Measurements from ENCODE around the gene PEAK3. TPM values are rescaled to one million over a fixed set of nuclear protein-coding genes. Genes with fewer than 3 reads are reported as not detected.

The PEAK3 gene
- not detected for total RNA-seq

- Mint-ChIP-seq H3K27me3 (ENCODE audit: low read depth) (no peaks in the 10 kb centered on the region), H3K4me1 (ENCODE audit: low read depth) (peaks cover 13% of the 10 kb centered on the region), H3K36me3 (ENCODE audit: low read depth) (no peaks in the 10 kb centered on the region), H3K27ac (no peak within 1 kb of the TSS), H3K9me3 (no peaks in the 10 kb centered on the region), H3K4me3 (no peak within 1 kb of the TSS)
- DNase-seq, result peak; percentile 57
- intact Hi-C loops (cut with micrococcal nuclease), result no loop called here
- CTCF ChIA-PET, result no interaction called here
Measured at GRCh38 chr19:2282062-2282861, at the start of gene PEAK3. Gene PEAK3 (minus strand): TSS chr19:2282175. CDS start chr19:2280931, 1,244 bp downstream.

- intact Hi-C loops (cut with micrococcal nuclease), result no loop called here
- Mint-ChIP-seq H3K27ac (peak overlapping the region; percentile 58), H3K4me1 (ENCODE audit: low read depth) (peaks cover 65% of the 10 kb centered on the region)
Measured at GRCh38 chr19:2330632-2331284, 48.8 kb upstream of the PEAK3 start.

GRCh38 chr19:2330255-2330631, 48.3 kb upstream of the PEAK3 start:
- Mint-ChIP-seq H3K4me1 (ENCODE audit: low read depth) (peaks cover 68% of the 10 kb centered on the region), H3K9me3 (no peaks in the 10 kb centered on the region), H3K27me3 (ENCODE audit: low read depth) (no peaks in the 10 kb centered on the region), H3K4me3 (peak overlapping the region; percentile 52), H3K27ac (peak overlapping the region; percentile 58), H3K36me3 (ENCODE audit: low read depth) (peaks cover 23% of the 10 kb centered on the region)
- no peak for DNase-seq
- CTCF ChIA-PET, result interaction anchor here (0.7 kb wide), 1 partner anchor 39 kb away, joined by 3 read pairs; no protein-coding TSS in a partner anchor
- intact Hi-C loops (cut with micrococcal nuclease), result no loop called here

More at GRCh38 chr19:2330632-2331284, 48.8 kb upstream of the PEAK3 start:
- Mint-ChIP-seq H3K27me3 (ENCODE audit: low read depth) (no peaks in the 10 kb centered on the region), H3K9me3 (peaks cover 2% of the 10 kb centered on the region), H3K36me3 (ENCODE audit: low read depth) (peaks cover 21% of the 10 kb centered on the region), H3K4me3 (peak overlapping the region; percentile 52)
- CTCF ChIA-PET, result interaction anchor here (0.6 kb wide), 1 partner anchor 281 kb away, joined by 3 read pairs; no protein-coding TSS in a partner anchor
- no peak for DNase-seq

- intact Hi-C loops (cut with micrococcal nuclease), result loop anchor here (5.0 kb wide), 3 partner anchors 42 to 177 kb away; partner anchors contain the start of gene AP3D1
- Mint-ChIP-seq H3K4me3 (peak overlapping the region; percentile 87), H3K36me3 (ENCODE audit: low read depth) (peaks cover 23% of the 10 kb centered on the region), H3K9me3 (no peaks in the 10 kb centered on the region), H3K27me3 (ENCODE audit: low read depth) (no peaks in the 10 kb centered on the region), H3K27ac (peak overlapping the region; percentile 69), H3K4me1 (ENCODE audit: low read depth) (peaks cover 76% of the 10 kb centered on the region)
- CTCF ChIA-PET, result interaction anchor here (0.7 kb wide), 1 partner anchor 38 kb away, joined by 3 read pairs; no protein-coding TSS in a partner anchor
- DNase-seq, result no peak
Measured at GRCh38 chr19:2329501-2329916, 47.5 kb upstream of the PEAK3 start.

GRCh38 chr19:2329149-2329478, 47.1 kb upstream of the PEAK3 start:
- no peak for DNase-seq
- Mint-ChIP-seq H3K4me3 (peak overlapping the region; percentile 87), H3K27me3 (ENCODE audit: low read depth) (no peaks in the 10 kb centered on the region), H3K27ac (peak overlapping the region; percentile 69), H3K4me1 (ENCODE audit: low read depth) (peaks cover 76% of the 10 kb centered on the region), H3K36me3 (ENCODE audit: low read depth) (peaks cover 25% of the 10 kb centered on the region), H3K9me3 (no peaks in the 10 kb centered on the region)
- intact Hi-C loops (cut with micrococcal nuclease), result loop anchor here (5.0 kb wide), 3 partner anchors 42 to 177 kb away; partner anchors contain the start of gene AP3D1
- CTCF ChIA-PET, result no interaction called here

GRCh38 chr19:2328401-2329148, 46.6 kb upstream of the PEAK3 start, which contains the start of the genes LSM7 and SPPL2B:
Gene LSM7 (minus strand): TSS chr19:2328586. CDS start chr19:2328566, 20 bp downstream.
Gene SPPL2B (plus strand): TSS chr19:2328684. CDS start chr19:2328710, 26 bp downstream.
- Mint-ChIP-seq H3K36me3 (ENCODE audit: low read depth) (peaks cover 27% of the 10 kb centered on the region), H3K27me3 (ENCODE audit: low read depth) (no peaks in the 10 kb centered on the region), H3K4me1 (ENCODE audit: low read depth) (peaks cover 72% of the 10 kb centered on the region), H3K4me3 (peak within 1 kb of the TSS; percentile 96), H3K9me3 (no peaks in the 10 kb centered on the region), H3K27ac (peak within 1 kb of the TSS; percentile 94)
- CTCF ChIA-PET, result no interaction called here
- intact Hi-C loops (cut with micrococcal nuclease), result loop anchor here (1.0 to 5.0 kb wide), 5 partner anchors 41 to 176 kb away; partner anchors contain the start of genes AP3D1, PLEKHJ1 and SF3A2
- peak; percentile 92 for DNase-seq

- intact Hi-C loops (cut with micrococcal nuclease), result loop anchor here (1.0 to 5.0 kb wide), 6 partner anchors 41 to 286 kb away; partner anchors contain the start of genes AP3D1, PLEKHJ1 and SF3A2
- CTCF ChIA-PET, result no interaction called here
- H3K36me3 Mint-ChIP-seq (ENCODE audit: low read depth), result peaks cover 28% of the 10 kb centered on the region
Measured at GRCh38 chr19:2327773-2328400, 45.9 kb upstream of the PEAK3 start.

GRCh38 chr19:2326699-2327360, 44.9 kb upstream of the PEAK3 start:
- intact Hi-C loops (cut with micrococcal nuclease), result loop anchor here (1.0 to 5.0 kb wide), 4 partner anchors 40 to 285 kb away; partner anchors contain the start of gene AP3D1
- no peak for DNase-seq
- Mint-ChIP-seq H3K4me3 (peak overlapping the region; percentile 96), H3K27ac (peak overlapping the region; percentile 94), H3K9me3 (no peaks in the 10 kb centered on the region), H3K36me3 (ENCODE audit: low read depth) (peaks cover 30% of the 10 kb centered on the region), H3K4me1 (ENCODE audit: low read depth) (peaks cover 60% of the 10 kb centered on the region), H3K27me3 (ENCODE audit: low read depth) (no peaks in the 10 kb centered on the region)
- CTCF ChIA-PET, result no interaction called here

More at GRCh38 chr19:2327773-2328400, 45.9 kb upstream of the PEAK3 start:
- H3K4me1 Mint-ChIP-seq (ENCODE audit: low read depth), result peaks cover 69% of the 10 kb centered on the region
- H3K9me3 Mint-ChIP-seq, result no peaks in the 10 kb centered on the region
- peak overlapping the region; percentile 94 for H3K27ac Mint-ChIP-seq
- H3K27me3 Mint-ChIP-seq (ENCODE audit: low read depth), result no peaks in the 10 kb centered on the region
- DNase-seq, result peak; percentile 82
- H3K4me3 Mint-ChIP-seq, result peak overlapping the region; percentile 96

GRCh38 chr19:2325281-2326046, 43.5 kb upstream of the PEAK3 start:
- CTCF ChIA-PET, result no interaction called here
- DNase-seq, result no peak
- Mint-ChIP-seq H3K4me1 (ENCODE audit: low read depth) (peaks cover 46% of the 10 kb centered on the region), H3K27me3 (ENCODE audit: low read depth) (no peaks in the 10 kb centered on the region), H3K9me3 (no peaks in the 10 kb centered on the region), H3K27ac (no peak overlapping the region), H3K36me3 (ENCODE audit: low read depth) (peaks cover 30% of the 10 kb centered on the region), H3K4me3 (no peak overlapping the region)
- intact Hi-C loops (cut with micrococcal nuclease), result loop anchor here (5.0 kb wide), 3 partner anchors 38 to 173 kb away; partner anchors contain the start of gene AP3D1

GRCh38 chr19:2324220-2324948, 42.4 kb upstream of the PEAK3 start:
- intact Hi-C loops (cut with micrococcal nuclease), result no loop called here
- CTCF ChIA-PET, result interaction anchor here (0.7 kb wide), 1 partner anchor 22 kb away, joined by 4 read pairs; no protein-coding TSS in a partner anchor
- H3K27ac Mint-ChIP-seq, result no peak overlapping the region
- H3K4me1 Mint-ChIP-seq (ENCODE audit: low read depth), result peaks cover 37% of the 10 kb centered on the region
- no peak overlapping the region for H3K4me3 Mint-ChIP-seq
- no peak for DNase-seq
- no peaks in the 10 kb centered on the region for H3K9me3 Mint-ChIP-seq
- H3K36me3 Mint-ChIP-seq (ENCODE audit: low read depth), result peaks cover 28% of the 10 kb centered on the region
- H3K27me3 Mint-ChIP-seq (ENCODE audit: low read depth), result no peaks in the 10 kb centered on the region

Measured in activated naive CD4-positive, alpha-beta T cell treated with anti-CD3 and anti-CD28 coated beads for 36 hours (primary cell).